NOMO-1 treated with dmso at 0.1 percent for 144 hours (cell line): Measurements from ENCODE around the gene SPDYE4.
A peak's percentile ranks its signal among the peaks of the same experiment; 100 is the strongest.
"Not testable (repeated sequence)": the region's sequence is repeated elsewhere in the genome, so short reads cannot be mapped to it uniquely, and the experiment has no call there.

Experiments
- DNase-seq: peaks from one replicate; lab custom pipeline; 2025; ENCODE audit not compliant: unreplicated experiment; lab: John Stamatoyannopoulos, UW

SPDYE4 gene, protein sequence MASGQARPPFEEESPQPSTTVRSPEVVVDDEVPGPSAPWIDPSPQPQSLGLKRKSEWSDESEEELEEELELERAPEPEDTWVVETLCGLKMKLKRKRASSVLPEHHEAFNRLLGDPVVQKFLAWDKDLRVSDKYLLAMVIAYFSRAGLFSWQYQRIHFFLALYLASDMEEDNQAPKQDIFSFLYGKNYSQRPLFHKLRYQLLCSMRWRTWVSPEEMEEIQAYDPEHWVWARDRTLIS

DNA sequence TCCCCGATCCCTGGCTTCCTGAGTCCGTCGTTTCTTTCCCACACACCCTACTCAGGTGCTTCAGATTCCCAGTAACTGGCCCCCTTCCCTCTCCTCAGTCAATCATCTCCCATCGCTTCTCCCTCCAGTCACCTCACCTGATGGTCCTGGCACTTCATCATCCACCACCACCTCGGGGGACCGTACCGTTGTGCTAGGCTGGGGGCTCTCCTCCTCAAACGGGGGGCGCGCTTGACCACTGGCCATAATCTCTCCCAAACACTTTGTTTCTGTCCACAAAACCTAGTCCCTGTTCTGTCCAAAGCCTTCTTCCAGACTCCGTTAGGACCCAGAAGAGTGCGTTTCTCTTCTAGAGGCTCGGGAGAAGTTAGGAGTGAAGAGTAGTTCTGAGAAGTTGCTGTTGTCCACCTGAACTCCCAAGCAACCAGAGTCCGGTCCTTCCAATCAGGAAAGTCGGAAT, at the start of gene SPDYE4:
Gene SPDYE4 (minus strand): TSS at position 410 of the 460 bp plus-strand sequence. CDS start 164 bp downstream, at position 246.
- DNase-seq: no peak

DNA sequence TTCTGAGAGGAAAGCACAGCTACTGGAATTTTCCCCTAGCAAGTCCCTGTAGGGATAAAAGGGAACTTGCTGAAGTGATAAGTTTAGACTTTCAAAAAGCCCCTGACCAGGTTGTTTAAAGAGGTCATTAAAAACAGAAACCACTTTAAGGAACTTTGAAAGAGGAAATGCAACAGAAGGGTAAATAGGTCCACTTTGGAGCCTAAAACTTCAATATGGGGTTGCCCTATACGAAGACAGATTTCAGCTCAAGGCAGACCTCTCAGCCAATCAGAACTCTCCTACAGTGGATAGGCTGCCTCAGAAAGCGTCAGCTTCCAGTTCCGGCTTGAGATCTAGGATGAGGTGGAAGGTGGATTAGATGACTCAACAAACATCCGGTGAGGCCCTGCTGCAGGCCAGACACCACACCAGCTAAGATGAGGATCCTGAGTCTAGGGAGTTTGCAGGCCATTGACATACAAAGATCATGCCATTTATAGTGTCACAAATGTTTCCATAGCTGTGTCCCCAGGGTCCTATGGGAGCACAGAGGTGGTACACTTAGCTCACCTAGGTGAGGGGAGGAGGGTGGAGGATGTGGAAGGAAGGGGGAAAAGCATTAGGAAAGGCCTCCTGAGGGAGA, 48.7 kb upstream of the SPDYE4 start:
- DNase-seq: peak; percentile 96

DNA sequence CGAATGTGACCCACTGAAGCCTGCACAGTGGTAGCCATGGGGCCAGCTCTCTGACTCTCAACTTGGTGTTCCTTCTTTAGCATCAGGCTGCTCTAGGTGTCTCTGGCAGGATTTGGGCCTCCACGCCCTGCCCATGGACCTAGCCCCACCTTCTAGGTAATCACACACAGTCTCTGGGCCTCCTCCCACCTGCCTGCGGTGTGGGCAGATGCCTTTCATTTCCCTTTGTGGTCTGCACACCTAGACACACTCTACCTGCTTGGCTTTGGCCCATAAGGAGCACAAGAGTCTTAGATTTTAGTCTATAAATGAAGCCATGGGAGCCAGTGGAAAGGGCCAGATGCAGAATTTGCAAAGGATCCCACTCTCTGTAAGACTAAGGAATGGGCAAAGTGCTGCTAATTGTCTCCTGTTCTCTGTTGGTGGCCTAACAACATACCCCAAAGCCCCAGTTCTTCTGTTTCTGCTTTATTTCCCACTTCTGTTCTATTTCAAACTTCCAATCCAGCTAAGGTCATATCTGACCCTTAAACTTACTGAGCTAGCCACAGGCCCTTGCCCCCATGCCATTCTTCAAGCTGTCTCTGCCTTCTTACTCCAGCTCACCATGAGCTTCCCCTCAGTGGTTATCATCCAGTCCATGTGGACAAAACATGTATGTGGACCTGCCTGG, 48.0 kb upstream of the SPDYE4 start:
- no peak for DNase-seq

DNA sequence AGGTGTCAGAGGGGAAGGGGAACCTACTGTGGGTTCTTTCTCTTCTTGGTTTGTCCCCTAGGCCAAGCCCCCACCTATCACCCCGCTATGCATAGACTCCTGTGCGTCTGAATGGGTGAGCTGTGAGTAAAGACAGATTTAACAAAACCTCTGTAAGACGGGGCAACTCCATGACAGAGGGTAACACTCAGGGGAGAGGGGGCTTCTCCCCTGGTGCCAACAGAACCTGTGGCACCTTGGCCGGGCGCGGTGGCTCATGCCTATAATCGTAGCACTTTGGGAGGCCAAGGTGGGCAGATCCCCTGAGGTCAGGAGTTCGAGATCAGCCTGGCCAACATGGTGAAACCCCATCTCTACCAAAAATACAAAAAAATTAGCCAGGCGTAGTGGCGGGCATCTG, 47.0 kb upstream of the SPDYE4 start:
- DNase-seq: not testable (repeated sequence)

GRCh38 chr17:8803531-8804420, 45.4 kb upstream of the SPDYE4 start:
- no peak for DNase-seq

- DNase-seq: no peak
Observed at GRCh38 chr17:8801135-8801840, 42.9 kb upstream of the SPDYE4 start.

GRCh38 chr17:8800656-8801055, 42.3 kb upstream of the SPDYE4 start:
- no peak for DNase-seq

DNA sequence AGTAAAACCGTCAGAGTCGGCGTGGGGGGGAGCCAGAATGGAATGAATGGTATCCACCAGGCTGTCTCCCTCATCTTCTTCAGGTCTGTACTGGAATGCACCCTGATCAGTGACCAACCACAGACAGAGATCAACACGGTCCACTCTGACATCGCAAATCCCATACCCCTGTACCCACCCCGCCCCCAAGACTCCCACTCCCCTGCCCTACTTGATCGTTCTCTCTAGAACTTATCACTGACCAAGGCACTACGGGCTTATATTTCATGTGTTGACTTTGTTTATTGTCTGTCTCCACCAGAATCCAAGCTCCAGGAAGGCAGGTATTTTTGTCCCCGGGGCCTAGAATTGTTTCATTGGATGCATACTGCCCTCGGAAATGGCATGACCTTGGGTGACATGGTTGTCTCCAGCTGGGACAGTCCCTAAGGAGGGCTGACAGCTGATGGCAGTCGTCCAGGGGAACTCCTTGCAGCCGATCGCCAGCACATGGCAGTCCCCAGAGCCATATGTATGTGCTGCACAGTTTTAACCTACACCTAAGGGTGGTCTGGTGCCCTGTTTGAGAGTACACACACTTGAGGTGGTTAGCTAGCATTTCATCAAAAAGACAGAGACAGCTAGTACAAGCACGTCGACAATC, 41.3 kb upstream of the SPDYE4 start:
- DNase-seq: no peak

DNA sequence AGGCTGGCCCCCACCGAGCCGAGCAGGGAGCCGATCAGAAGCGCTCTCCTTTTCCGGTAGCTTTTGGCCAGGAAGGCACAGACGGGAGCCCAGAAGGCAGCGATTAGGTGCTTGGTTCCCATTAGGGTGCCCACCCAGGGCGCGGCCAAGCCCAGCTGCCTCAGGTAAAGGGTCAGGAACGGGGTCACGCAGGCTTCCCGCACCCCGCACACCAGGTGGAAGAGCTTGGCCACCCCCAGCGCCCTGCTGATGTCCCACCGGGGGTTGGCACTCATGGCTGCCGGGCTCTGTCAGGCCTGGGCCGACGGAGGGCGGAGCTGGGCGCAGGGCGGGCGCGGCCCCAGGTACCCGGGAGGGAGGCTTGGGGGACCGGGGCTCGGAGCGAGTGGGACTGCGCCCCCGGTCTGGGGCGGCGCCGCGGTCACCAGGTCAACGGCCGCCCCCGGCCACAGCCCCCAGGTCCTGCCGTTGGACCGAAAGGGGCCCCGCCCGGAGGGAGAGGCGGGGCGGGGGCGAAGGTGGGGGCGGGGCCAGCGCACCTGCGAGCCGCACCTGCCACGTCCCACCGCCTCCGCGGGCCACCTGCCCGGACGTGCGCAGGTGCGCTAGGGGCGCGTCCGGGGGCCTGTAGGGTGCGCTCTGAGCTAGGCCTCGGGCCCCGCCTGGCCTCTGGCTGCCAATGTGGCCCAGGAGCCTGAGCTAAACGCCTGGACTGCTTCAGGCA, 40.7 kb upstream of the SPDYE4 start, which contains the start of gene MFSD6L:
Gene MFSD6L (minus strand): TSS at position 520 of the 724 bp plus-strand sequence. CDS start 245 bp downstream, at position 275.
- DNase-seq: no peak

- no peak for DNase-seq
Observed at GRCh38 chr17:8798176-8798845, 40.0 kb upstream of the SPDYE4 start.

DNA sequence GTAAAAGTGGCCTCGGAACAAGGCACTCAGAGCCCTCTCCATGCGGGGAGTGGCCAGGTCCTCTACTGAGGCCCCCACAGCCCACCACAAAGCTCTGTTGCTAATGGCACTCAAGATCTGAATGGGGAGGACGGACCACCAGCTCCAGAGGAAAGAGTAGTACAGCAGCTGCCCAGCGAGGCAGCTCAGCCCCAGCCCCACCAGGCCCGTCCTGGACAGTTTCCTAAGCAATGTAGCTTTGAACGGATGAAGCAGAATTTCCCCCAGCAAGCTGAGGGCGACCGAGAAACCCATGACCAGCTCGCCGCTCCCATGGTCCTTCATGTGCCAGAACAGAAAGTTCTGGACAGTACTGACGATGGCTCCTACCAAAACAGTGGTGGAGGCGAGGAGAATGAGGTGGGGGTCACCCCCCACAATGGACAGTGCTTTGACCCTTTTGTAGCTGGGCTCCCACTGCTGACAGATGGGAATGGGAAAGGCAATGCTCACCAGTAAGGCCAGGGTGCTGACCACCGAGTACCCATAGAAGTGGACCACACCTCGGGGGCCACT, 39.4 kb upstream of the SPDYE4 start:
- no peak for DNase-seq

- no peak for DNase-seq
Observed at GRCh38 chr17:8794636-8795035, 36.3 kb upstream of the SPDYE4 start.

DNA sequence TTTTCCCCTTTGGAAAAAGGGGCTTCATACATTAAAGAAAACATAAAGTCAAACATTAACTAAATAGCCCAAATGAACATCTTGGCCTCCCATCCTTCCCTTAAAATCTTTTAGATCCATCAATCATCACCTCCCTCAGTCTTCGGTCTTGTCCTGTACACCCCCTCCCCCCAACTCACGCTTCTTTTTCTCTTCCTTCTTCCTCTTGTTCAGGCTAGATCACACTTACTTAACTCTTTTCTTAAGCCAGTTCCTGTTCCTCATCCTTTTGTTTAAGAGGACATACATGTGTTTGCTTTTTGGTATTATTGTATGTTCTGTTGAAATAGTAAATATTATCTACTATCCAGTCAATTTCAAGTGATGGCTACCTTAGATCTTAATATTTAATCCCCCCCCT, 35.3 kb upstream of the SPDYE4 start:
- DNase-seq: peak; percentile 30

DNA sequence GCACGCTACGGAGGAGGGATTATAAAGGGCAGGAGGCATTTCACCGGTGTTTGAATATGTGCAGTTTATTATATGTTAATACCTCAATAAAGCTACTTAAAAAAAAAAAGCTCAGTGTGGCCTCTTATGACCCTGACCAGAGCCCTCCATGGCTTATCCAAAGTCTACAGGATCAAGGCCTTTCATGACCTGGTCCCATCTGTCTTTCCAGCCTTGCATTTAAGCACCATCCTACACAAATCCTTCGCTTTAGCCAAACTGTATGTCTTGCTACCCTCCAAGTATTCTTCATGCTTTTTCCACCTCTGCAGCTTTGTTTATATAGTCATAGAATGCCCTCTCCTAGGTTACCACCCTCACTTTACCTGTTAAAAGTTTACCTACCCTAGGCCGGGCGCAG, 34.3 kb upstream of the SPDYE4 start:
- no peak for DNase-seq

DNA sequence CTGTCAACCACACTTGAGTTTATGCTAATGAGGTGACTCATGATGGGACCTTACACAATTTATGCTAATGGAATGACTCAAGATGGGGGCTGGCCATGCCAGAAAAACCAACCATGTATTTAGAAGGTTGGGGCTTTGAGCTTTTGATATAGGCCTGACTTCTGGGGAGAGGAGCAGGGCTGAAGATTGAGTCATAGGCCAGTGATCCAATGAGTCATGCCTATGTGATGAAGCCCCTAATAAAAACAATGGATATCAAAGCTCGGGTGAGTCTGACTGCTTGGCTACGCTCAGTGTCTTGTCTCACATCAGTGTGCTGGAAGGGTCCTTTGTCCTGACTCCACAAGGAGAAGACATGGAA, 33.5 kb upstream of the SPDYE4 start:
- DNase-seq: no peak

DNA sequence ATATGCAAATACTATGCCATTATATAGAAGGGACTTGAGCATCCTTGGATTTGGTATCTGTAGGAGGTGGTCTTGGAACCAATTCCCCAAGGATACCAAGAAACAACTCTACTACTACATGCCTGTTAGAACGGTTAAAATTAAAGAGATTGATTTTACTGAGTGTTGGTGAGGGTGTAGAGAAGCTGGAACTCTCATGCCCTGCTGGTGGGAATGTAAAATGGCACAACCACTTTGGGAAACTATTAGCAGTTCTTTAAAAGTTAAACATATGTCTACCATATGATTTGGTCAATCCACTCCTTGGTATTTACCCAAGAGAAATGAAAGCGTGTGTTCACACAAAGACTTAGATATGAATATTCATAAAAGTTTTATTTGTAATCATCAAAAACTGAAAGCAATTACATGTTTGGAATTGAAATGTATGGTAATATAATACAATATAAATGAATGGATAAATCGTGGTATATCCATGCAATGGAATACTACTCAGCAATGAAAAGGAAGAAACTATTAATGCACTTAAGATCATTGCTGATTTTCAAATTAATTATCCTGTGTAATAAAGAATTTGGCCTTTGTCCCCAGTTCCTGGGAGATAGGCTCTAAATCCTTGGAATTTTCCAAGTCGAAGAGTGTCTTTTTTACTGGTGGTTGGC, 33.0 kb upstream of the SPDYE4 start:
- DNase-seq: no peak

GRCh38 chr17:8789743-8790142, 31.4 kb upstream of the SPDYE4 start:
- DNase-seq: no peak

GRCh38 chr17:8788998-8789397, 30.7 kb upstream of the SPDYE4 start:
- DNase-seq: no peak
